HEK293 (cell line): Measurements from ENCODE around the gene MTFR1L.

Experiments used
- KLF16 ChIP-seq: fragments of 450-650 bp; formaldehyde crosslinking; IDR thresholded peaks from 2 replicates; pipeline ENCODE4 v1.5.1; 2017; ENCODE audit warnings: missing biosample characterization, missing genetic modification characterization
- TCF7L2 ChIP-seq: IDR thresholded peaks from 2 replicates; pipeline ENCODE4 v1.6.1; 2011; ENCODE audit warnings: low read depth, mild to moderate bottlenecking, inconsistent platforms, low read length, moderate library complexity, borderline replicate concordance
- ZNF335 ChIP-seq: fragments of 450-650 bp; formaldehyde crosslinking; conservative IDR thresholded peaks from 2 replicates; pipeline ENCODE4 v1.5.1; 2016; ENCODE audit warnings: missing biosample characterization, missing genetic modification characterization
- ZNF521 ChIP-seq: fragments of 450-650 bp; formaldehyde crosslinking; IDR thresholded peaks from 2 replicates; pipeline ENCODE4 v1.5.1; 2017; ENCODE audit warnings: missing biosample characterization, mild to moderate bottlenecking, missing genetic modification characterization
- ZNF629 ChIP-seq: fragments of 450-650 bp; formaldehyde crosslinking; IDR thresholded peaks from 2 replicates; pipeline ENCODE4 v1.5.1; 2017; ENCODE audit warnings: missing biosample characterization, missing genetic modification characterization
- ZSCAN30 ChIP-seq: fragments of 450-650 bp; IDR thresholded peaks from 2 replicates; pipeline ENCODE4 v1.5.1; 2018; ENCODE audit warnings: missing biosample characterization, mild to moderate bottlenecking, missing genetic modification characterization, moderate library complexity
- TF ChIP-seq, protein P1 (sequence below): fragments of 450-650 bp; formaldehyde crosslinking; IDR thresholded peaks from 2 replicates; pipeline ENCODE4 v1.5.1; 2016; ENCODE audit warnings: missing biosample characterization, missing genetic modification characterization
- TF ChIP-seq, protein P2 (sequence below): fragments of 450-650 bp; formaldehyde crosslinking; IDR thresholded peaks from 2 replicates; pipeline ENCODE4 v1.5.1; 2016; ENCODE audit warnings: missing biosample characterization, missing genetic modification characterization

DNA sequence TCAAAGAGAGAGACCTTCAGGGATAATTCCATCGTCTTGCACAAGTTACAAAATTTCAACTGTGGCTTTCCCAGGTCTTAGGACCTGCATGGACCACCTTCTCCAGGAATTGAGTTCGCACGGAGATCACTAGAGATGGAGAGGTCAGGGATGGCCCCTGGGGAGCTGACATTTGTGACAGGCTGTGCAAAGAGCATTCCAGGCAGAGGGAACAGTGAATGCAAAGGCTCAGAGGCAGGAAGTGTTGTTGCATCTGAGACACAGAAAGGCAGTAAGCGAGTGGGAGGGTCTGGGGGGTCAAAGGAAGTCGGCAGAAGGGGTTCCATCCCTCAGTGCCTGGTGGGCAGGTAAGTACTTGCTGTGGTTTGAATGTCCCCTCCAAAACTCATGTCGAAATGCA lies 29.3 kb upstream of the MTFR1L start:
- no peak for TF ChIP-seq ZNF629
- TF ChIP-seq TCF7L2, result no peak
- no peak for TF ChIP-seq ZNF335
- TF ChIP-seq, protein P1, sequence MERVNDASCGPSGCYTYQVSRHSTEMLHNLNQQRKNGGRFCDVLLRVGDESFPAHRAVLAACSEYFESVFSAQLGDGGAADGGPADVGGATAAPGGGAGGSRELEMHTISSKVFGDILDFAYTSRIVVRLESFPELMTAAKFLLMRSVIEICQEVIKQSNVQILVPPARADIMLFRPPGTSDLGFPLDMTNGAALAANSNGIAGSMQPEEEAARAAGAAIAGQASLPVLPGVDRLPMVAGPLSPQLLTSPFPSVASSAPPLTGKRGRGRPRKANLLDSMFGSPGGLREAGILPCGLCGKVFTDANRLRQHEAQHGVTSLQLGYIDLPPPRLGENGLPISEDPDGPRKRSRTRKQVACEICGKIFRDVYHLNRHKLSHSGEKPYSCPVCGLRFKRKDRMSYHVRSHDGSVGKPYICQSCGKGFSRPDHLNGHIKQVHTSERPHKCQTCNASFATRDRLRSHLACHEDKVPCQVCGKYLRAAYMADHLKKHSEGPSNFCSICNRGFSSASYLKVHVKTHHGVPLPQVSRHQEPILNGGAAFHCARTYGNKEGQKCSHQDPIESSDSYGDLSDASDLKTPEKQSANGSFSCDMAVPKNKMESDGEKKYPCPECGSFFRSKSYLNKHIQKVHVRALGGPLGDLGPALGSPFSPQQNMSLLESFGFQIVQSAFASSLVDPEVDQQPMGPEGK (tag by site-specific recombination), result no peak
- TF ChIP-seq, protein P2, sequence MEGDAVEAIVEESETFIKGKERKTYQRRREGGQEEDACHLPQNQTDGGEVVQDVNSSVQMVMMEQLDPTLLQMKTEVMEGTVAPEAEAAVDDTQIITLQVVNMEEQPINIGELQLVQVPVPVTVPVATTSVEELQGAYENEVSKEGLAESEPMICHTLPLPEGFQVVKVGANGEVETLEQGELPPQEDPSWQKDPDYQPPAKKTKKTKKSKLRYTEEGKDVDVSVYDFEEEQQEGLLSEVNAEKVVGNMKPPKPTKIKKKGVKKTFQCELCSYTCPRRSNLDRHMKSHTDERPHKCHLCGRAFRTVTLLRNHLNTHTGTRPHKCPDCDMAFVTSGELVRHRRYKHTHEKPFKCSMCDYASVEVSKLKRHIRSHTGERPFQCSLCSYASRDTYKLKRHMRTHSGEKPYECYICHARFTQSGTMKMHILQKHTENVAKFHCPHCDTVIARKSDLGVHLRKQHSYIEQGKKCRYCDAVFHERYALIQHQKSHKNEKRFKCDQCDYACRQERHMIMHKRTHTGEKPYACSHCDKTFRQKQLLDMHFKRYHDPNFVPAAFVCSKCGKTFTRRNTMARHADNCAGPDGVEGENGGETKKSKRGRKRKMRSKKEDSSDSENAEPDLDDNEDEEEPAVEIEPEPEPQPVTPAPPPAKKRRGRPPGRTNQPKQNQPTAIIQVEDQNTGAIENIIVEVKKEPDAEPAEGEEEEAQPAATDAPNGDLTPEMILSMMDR (tag by site-specific recombination), result no peak
- no peak for TF ChIP-seq ZNF521 (tag by site-specific recombination)
- no peak for TF ChIP-seq KLF16 (tag by site-specific recombination)
- no peak for TF ChIP-seq ZSCAN30
